HG03378 (cell line): ENCODE results near the gene OR1F1.
"Not testable (repeated sequence)": the region's sequence is repeated elsewhere in the genome, so short reads cannot be mapped to it uniquely, and the experiment has no call there.

Experiments used
- ATAC-seq: cut with Tn5 transposase; IDR thresholded peaks from one replicate; pipeline ENCODE4 v1.9.1; 2021; ENCODE audit warnings: mild to moderate bottlenecking, moderate library complexity; ENCODE audit not compliant: unreplicated experiment

OR1F1 gene

DNA sequence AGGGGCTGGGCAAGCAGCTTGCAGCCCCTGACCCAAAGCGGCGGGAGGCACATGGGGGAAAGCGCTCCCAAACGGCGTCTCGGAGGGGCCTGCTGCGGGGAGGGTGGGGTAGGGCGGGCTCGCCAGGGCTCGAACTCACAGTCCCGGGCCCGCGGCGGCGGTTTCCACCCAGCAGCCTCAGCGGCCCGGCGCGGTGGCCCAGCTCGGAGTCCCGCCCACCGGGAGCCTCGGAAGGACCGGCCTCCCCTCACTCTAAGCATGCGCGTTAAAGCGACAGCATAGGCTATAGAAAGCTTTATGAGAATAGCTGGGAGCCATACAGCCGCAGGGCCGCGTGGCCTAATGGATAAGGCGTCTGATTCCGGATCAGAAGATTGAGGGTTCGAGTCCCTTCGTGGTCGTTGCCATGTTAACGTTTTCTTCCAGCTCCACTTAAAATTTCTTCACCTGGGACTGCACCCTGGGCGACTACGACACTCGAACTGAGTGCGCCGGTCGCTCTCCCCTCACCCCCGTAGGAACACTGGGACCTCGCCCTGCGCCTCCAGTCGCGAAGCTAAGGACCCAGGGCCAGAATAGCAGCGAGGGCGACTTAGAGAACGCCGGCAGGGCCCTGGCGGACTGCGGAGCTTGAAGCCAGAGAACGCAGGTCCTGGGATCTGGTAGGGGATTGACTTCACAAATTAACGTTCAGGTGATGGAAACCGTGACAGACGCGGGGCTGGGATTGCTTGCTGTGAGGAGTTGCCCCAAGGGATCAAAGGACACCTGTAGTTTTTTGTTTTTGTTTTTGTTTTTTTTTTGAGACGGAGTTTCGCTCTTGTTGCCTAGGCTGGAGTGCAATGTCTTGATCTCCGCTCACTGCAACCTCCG is 37.4 kb upstream of the OR1F1 start:
- ATAC-seq, result peak; percentile 71

DNA sequence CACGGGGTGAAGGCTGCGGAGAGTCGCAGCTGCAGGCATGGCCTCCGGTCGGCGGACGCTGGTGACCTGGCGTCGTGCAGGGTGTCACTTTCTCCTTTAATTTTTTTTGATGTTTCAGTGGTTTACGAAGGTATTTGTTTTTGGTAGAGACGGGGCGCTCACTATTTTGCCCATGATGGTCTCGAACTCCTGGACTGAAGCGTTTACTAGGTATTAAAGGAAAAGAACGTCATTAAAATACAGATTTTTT is 36.1 kb upstream of the OR1F1 start:
- ATAC-seq, result no peak

DNA sequence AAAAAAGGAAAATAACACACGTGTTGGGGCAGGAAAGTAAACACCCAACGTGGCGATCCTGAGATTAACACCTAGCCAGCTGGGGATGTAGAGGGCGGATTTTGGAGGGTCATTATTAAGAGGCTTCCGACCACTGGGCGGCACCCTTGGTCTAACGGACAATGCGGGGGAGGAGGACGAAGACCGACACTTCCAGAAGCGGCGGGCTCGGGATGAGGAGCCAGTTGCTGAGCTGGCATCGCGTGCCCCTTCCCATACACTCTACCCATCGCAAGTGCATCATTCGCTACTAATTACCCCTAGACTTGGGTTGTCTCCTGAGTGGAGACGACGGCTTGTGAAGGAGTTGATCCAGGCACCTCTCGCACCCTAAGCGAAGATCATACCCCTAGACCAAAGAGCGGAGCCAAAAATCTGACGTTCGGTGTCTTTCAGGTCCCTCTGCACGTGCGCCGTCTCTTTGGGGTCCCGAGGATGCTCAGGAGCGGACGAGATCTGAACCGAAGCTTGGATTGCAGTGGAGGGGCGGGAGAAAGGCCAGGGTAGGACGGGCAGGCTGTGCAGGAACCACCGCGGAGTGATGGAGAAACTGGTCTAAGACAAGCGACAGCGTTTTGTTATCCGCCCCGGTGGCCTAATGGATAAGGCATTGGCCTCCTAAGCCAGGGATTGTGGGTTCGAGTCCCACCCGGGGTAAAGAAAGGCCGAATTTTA is 35.6 kb upstream of the OR1F1 start:
- no peak for ATAC-seq

DNA sequence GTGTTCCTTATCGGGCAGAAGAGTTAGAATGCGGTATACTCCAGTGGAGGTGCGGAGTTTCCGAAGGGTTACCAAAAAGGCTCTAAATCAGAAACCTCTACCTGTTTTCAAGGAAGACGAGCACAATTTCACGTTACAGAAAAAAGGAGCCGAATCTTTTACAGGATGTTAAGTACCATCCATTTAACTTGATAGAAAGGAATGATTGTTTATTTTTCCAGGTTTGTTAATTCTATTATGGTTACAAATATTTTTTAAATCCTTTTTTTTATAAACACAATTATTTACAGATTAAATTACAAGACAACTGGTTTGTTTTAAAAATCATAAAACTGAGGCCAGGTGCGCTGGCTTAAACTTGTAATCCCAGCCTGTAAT is 35.0 kb upstream of the OR1F1 start:
- no peak for ATAC-seq

DNA sequence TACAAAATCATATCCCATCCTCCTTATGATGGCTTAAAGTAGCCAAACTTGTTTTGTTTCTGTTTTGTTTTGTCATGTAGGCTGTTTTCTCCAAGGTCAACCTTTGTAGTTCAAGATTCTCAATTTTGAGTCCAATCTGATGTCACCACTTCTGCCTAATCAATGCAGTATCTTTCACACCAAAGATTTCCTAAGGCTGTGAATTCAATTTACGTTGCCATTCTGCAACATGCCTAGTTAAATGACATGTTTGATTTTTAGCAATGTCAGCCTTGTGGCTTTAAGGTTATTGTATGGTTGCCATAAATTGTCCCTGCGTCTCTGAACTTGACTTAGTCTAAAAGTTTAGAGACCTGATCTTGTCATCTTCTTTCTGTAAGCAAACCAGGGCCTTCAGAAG is 32.8 kb upstream of the OR1F1 start:
- no peak for ATAC-seq

DNA sequence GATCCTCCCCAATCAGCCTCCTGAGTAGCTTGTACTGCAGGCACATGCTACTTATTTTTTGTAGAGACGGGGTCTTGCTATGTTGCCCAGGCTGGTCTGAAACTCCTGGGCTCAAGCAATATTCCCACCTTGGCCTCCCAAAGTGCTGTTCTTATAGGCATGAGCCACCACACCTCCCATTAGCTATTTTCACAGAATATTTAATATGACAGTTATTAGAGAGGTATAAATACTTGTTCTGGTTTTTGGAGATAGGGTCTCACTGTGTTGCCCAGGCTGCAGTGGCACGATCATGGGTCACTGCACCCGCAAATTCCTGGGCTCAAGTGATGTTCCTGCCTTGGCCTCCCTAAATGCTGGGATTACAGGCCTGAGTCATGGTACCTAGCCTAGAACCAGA is 32.0 kb upstream of the OR1F1 start:
- ATAC-seq, result no peak

DNA sequence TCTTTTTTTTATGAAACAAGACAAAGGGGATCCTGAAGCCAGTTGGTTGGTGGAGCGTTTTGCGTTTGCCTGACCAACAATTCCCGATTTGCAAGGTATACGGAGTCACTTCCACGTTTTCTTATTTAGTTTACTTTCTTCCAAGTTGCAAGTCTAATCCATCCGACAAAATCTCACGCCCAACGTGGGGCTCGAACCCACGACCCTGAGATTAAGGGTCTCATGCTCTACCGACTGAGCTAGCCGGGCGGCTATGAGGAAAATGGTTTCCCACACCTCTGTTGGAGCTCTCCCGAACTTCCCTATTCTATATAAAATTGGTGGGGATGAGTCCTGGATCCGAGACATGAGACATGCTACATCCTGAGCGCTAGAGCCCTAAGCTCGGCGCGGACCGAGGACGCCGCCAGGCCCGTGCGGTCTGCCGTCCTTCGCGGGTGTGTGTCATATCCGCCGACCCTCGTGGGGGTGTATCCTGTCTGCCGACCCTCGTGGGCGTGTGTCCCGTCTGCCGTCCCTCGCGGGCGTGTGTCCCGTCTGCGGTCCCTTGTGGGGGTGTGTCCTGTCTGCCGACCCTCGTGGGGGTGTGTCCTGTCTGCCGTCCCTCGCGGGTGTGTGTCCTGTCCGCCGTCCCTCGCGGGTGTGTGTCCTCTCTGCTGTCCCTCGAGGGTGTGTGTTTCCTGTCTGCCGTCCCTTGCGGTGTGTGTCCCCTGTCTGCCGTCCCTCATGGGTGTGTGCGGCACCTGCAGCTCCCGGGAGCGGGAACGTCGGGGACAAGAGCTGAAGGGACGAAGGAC is 30.6 kb upstream of the OR1F1 start:
- ATAC-seq, result no peak

DNA sequence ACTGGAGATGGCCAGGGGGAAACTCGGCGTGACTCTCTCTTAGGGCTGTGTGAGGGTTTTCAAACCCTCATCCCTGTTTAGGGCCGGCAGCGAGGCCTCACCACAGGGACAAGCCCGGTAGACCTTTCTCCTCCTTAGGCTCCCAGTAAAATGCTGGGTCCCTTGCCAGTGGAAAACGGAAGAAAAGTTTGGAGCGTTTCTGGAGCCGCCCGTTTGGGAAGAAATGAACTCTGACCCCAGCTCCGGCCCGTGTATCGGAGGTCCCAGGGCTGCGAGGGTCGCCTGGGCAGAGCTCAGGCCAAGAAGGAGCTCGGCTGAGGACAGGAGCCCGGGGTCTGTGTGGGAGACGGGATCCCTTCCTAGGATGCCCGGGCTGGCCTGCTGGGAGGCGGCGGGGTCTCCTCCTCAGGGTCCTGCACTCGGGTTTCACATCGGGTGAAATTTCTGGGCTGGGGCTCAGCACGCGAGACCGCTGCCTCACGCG is 29.9 kb upstream of the OR1F1 start:
- no peak for ATAC-seq

DNA sequence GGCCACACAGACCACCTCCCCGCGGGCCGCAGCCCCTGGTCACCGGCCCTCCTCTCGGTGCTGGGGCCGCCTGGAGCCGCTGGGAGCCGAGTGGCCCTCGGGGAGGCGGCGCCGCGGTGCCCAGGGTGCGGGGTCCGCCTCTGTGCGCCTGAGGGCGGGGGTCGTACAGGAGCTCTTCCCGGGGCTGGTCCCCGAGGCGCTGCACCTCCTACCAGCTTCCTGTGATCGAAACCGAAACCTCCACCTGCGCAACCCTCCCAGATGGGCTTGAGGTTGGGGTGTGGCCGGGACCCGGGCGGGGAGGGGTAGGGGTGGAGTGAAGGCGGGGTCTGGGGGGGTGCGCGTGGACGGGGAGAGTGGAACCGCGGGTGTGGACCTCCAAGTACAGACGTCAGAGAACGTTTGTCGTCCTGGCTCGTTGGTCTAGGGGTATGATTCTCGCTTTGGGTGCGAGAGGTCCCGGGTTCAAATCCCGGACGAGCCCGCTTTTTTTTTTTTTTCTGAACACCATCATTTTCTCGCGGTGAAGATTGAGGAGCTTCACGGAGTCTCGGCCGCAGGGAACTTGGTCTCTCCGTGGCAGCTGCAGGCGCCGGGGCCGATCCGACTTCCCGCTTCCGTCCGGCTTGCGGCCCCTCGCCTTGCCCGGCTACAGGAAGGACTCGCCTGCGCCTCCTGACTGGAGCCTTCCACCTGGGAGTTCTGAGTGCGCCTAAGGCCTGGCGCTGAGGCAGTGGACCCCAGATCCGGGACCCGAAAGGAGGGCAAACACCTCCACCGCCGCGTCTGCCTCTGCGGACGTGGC is 29.3 kb upstream of the OR1F1 start:
- ATAC-seq, result no peak

DNA sequence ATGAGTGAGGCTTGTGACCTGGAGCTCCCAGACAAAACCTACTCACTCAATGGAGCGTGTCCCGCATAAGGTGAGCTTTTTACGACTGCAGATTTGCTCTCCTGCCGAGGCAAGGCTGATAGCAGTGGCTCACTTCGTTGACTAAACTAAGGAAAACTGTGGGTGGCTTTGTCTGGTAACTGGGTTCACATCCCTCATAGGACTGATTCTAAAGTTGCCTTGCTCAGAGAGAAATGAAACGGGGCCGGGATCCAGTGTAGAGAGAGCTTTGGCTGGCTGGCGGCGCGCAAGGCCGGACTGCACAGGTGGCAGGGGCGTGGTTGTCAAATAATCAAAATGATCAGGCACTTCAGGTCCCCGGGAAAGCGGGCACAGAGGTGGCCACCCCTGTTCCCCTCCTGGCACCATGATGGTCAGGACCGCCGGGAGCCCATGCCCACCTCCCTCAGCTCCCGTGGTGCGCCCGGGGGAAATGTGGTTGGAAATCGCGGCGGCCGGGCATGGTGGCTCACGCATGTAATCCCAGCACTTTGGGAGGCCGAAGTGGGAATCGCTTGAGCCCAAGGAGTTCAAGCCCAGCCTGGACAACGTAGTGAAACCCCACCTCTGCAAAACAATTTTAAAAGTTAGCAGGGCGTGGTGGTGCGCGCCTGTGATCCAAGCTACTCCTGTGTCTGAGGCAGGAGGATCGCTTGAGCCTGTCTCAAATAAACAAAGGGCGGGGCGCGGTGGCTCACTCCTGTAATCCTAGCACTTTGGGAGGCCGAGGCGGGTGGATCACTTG is 26.6 kb upstream of the OR1F1 start:
- no peak for ATAC-seq

DNA sequence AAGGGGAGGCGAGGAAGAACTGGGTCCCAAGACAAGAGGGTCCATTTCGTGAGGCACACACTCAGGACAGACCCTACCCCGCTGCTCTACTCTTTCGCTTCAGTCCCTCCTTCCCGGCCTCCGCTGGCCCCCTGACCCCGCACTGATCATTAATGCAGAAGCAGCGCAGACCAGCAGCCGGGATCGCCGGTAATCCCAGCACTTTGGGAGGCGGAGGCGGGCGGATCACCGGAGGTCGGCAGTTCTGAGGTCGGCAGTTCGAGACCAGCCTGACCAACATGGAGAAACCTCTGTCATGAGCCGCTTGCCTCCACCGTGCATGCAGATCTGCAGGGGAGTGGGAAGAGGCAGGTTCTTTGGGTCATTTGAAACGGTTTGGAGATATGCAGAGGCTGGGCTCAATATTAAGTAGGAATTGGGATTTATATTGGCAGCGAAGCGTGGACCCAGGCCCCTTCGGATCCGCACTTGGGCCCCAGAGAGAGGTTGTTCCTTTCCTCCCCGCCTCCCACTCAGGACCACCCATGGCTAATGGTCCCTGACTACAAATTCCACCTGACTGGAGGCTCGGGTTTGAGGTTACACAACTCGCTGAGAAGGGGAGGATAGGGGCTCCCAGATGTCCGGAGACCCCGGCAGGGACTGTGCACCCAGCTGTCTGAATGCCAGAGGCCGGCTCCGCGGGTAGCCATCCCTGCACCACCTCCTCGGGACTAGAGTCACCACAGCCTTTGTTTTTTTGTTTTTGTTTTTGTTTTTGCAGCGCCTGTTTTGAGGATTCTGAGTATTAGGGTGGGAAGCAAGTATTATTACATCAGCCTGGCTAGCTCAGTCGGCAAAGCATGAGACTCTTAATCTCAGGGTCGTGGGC is 23.6 kb upstream of the OR1F1 start:
- no peak for ATAC-seq

DNA sequence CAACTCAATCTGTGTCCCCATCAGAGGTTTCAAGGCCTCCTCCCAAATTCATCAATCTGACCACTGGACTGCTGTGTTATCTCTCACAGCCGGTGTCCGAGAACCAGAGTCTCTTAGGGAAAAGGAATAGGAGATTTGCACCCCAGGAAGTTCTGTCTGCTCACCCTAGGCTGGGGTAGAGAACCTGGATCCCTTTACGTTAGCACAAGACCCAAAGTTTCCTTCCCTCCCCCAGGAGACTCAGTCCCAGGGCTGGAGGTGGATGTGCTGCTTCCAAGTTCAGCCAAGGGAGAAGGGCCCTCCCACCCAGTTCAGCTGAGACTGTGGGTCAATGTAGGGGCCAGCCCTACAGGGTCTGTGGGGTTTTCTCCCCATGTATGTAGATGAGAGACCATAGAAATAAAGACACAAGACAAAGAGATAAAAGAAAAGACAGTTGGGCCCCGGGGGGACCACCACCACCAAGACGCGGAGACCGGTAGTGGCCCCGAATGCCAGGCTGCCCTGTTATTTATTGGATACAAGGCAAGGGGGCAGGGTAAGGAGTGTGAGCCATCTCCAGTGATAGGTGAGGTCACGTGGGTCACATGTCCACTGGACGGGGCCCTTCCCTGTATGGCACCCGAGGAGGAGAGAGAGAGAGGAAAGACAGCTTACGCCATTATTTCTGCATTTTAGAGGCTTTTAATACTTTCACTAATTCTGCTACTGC is 22.7 kb upstream of the OR1F1 start:
- ATAC-seq, result no peak

DNA sequence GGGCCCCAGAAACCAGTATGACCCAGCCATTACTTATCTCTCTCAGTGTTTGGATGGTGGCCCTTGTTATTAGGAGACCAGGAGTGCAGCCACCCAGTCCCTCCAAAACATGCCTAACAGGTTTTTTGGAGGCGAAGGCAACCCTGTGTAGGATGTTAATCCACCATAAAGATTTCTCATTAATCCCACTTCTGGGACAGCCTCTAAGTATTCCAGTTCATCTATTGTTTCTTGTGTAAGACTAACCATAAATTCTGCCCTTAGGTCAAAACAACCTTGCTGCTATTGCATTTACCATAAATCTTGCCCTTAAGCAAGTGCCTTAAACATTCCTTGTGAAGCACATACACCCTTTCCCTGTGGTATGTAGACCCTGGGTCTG is 21.5 kb upstream of the OR1F1 start:
- ATAC-seq, result no peak

DNA sequence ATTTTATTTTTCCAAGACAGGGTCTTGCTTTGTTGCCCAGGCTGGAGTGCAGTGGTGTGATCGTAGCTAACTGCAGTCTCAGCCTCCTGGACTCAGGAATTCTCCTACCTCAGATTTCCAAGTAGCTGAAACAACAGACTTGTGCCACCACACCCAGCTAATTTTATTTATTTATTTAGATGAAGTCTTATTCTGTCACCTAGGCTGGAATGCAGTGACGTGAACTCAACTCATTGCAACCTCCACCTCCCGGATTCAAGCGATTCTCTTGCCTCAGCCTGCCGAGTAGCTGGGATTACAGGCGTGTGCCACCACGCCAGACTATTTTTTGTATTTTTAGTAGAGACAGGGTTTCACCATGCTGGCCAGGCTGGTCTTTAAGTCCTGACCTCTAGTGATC is 19.3 kb upstream of the OR1F1 start:
- not testable (repeated sequence) for ATAC-seq

DNA sequence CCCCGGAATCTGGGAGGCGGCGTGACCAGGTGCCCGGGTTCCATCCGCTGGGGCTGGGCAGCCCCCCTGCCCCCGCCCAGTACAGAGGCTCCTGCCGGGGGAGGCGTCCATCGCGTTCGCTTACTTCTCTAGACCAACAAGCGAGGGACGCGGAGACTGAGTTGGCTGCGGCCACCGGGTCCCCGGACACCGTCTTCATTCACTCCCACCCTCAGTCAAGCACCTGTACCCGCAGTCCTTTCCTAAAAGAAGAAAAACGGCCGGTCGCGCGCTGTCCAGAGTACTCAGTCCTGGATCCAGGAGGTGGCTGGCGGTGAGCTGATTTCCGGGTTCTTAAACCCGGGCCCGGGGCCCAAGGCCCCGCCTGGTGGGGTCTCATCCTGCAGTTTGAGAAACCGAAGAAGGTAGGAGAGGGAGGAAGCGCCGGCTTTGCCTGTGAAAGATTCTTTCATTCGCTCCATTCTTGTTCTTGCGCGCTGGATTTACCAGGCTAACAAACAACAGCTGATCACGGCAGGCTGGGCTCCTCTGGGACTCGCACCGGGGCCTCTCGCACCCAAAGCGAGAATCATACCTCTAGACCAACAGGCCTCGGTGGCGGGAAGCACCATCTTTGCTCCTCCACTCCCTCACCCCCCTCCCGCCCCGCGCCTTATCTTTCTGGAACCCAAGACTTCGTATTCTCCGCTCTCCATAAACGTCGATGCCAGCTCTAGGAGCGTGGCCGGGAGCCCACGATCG is 17.4 kb upstream of the OR1F1 start:
- ATAC-seq, result no peak

DNA sequence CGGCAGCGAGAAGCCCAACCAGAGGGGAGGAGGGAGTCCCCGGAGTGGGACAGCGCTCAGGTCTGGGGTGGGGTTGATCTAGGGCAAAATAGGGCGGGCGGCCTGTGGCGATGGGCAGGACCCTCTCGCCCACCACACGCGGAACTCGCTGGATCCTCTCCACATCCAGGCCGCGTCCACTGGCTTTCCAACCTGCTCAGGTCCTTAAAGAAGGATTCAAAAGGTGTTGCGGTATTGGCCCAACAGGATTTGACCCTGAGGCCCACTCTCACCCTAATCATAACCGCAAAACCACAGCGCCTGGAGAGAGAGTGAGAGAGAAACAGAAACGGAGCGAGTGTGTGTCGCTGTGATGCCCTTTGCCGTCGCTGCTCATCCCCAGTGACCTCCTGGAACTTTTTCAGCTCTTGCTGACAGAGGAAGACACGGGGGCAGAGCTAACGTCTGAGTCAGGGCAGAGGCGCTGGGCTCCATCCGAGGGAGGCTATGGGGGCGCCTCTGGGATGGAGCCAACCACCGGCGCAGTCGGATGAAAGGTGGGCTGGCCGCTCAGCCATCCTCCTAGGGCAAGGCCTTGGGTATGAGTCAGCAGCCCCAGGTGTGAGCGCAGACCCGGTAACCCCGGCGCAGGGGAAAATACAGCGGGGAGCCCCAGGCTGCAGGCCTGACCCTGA is 16.7 kb upstream of the OR1F1 start:
- no peak for ATAC-seq

DNA sequence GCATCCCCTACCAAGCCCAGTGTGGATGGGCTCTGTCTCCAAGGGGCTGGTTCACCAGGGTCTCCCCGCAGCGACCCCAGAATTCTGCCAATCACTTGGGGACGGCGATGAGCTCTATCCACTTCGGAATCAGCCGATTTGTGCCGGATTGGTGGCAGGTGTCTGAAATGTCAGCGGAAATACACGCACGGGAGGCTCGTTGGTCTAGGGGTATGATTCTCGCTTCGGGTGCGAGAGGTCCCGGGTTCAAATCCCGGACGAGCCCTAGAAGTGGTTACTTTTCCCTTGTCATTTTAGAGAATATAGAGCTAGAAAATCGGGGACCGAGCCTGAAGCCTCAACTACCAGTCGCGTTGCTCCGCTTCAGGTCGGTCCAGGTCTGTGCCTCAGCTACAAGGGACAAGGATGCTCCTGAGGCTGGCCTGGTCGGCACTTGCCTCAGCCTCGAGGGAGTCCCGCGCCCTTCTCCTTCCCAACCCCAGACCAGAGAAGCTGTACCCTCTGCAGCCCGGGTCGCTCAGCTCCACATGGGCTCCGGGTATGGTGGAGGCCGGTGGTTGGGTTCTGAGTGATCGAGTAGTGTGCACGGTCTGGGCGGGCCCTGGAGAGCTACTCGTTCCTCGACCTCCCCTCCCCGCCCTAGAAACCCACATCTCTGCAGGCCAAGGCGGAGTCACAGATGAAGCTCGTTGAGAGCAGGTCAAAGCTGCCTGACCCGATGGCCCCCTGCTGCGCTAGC is 16.0 kb upstream of the OR1F1 start:
- ATAC-seq, result no peak
